KOPT-K1 (cell line): ENCODE results near the gene SLX1A.
"Not testable (repeated sequence)": the region's sequence is repeated elsewhere in the genome, so short reads cannot be mapped to it uniquely, and the experiment has no call there.

Experiments used
- H3K27ac ChIP-seq: fragments of 200-600 bp; sonication (generic); 2 replicates; pipeline ENCODE4 v1.5.1; 2016; ENCODE audit warnings: antibody characterized with exemption, mild to moderate bottlenecking, low read depth, low read length; ENCODE audit not compliant: poor library complexity, severe bottlenecking
- H3K36me3 ChIP-seq: fragments of 200-600 bp; sonication (generic); 2 replicates; pipeline ENCODE4 v1.5.1; 2017; ENCODE audit warnings: antibody characterized with exemption, mild to moderate bottlenecking, low read length, moderate library complexity; ENCODE audit not compliant: insufficient read depth
- H3K9me3 ChIP-seq: fragments of 200-600 bp; sonication (generic); 2 replicates; pipeline ENCODE4 v1.5.1; 2017; ENCODE audit warnings: antibody characterized with exemption, low read length, mild to moderate bottlenecking; ENCODE audit not compliant: insufficient read depth, poor library complexity, severe bottlenecking

Gene SLX1A

DNA sequence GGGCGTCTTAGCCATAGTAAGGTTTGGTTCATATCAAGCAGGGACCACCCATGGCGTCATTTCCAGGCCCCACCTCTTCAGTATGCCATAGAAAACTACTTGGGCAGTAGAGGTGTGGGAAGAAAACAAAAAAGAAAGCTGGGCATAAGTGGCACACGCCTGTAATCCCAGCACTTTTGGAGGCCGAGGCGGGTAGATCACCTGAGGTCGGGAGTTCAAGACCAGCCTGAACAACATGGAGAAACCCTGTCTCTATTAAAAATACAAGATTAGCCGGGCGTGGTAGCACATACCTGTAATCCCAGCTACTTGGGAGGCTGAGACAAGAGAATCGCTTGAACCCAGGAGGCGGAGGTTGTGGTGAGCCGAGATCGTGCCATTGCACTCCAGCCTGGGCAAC is 2.5 kb upstream of the SLX1A start:
- H3K36me3 ChIP-seq, result peaks cover 23% of the 10 kb centered on the region
- H3K9me3 ChIP-seq, H3K27ac ChIP-seq: not testable (repeated sequence)

DNA sequence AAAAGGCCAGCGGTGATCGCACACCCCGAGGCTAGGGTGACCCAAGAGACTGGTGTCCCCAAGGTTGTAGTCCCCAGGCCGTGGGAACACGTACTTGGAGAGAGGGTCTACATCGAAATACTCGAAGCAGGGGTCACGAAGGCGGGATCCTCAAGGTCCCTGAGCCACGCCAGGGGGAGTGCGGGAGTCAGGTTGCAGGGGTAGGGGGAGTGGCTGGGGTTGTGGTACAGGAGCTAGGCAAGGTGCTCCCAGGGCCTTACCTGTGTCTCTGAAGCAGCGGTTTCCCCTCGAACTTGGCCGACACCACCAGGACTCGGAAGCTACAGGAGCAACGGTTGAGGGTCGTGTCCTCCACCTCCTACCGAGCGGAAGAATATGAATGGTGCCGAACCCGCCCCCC is 577 bp upstream of the SLX1A start:
- H3K9me3 ChIP-seq, H3K36me3 ChIP-seq, H3K27ac ChIP-seq: not testable (repeated sequence)

DNA sequence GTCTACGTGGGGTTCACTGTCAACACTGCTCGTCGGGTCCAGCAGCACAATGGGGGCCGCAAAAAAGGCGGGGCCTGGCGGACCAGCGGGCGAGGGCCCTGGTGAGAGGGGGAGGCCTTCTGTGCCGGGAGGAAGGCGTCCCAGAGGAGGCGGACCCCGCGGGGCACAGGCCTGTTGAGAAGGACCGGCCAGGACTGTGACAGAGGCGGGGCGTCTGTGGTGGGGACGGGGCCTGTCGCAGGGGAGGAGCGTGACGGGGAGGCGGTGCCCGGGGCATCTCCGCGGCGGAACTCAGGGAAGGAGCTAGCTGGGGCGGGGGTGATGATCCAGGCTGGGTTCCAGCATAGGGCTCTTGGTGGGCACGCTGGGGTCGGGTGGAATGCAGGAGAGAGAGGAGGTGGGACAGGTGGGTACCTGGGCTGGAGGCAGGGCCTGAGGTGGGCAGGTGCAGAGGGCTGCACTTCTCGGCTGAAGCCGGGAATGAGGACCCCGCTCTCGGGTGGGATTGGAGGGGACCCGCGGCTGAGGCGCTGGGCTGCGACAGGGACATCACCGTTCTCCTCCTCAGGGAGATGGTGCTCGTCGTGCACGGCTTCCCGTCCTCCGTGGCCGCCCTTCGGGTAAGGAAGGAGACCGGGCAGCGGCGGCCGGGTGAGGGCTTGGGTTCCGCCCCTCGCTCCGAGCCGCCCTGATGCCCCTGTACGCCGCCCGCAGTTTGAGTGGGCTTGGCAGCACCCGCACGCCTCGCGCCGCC is 674 bp downstream of the SLX1A start:
- peak overlapping the region; percentile 18 for H3K27ac ChIP-seq
- not testable (repeated sequence) for H3K36me3 ChIP-seq, H3K9me3 ChIP-seq

DNA sequence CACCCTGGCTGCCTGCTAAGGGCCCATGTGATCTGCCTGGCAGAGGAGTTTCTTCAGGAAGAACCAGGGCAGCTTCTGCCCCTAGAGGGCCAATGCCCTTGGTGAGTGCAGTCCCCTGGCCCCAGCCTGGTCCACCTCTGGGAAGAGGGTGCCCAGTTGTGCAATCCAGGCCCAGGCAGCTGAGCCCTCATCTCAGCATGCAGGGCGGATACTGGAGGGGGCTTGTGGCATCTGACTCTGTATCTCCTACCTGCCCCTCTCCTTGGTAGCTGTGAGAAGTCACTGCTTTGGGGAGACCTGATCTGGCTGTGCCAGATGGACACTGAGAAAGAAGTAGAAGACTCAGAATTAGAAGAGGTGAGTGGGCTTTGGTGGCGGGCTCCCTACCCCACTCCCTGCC is 3.3 kb downstream of the SLX1A start:
- not testable (repeated sequence) for H3K36me3 ChIP-seq, H3K9me3 ChIP-seq, H3K27ac ChIP-seq

DNA sequence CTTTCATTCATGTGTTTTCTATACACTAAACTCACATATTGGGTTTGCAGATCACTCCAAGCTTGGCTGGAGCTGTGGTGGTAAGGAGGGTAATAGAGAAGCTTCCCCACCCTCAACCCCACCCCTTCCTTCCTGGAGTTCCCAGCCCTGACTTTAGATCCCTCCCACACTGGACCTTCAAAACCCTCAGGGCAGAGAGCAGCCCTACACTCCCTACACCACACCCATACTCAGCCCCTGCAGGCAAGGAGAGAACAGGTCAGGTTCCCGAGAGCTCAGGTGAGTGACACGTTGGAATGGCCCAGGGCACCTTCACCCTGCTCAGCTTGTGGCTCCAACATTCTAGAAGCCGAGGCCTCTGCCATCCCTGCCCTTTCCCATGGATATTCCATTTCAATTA is 5.4 kb downstream of the SLX1A start, which contains the start of gene SULT1A3:
Gene SULT1A3 (plus strand): TSS at position 207 of the 400 bp plus-strand sequence. CDS start 1,474 bp downstream, outside the sequence.
- H3K36me3 ChIP-seq, H3K27ac ChIP-seq, H3K9me3 ChIP-seq: not testable (repeated sequence)

DNA sequence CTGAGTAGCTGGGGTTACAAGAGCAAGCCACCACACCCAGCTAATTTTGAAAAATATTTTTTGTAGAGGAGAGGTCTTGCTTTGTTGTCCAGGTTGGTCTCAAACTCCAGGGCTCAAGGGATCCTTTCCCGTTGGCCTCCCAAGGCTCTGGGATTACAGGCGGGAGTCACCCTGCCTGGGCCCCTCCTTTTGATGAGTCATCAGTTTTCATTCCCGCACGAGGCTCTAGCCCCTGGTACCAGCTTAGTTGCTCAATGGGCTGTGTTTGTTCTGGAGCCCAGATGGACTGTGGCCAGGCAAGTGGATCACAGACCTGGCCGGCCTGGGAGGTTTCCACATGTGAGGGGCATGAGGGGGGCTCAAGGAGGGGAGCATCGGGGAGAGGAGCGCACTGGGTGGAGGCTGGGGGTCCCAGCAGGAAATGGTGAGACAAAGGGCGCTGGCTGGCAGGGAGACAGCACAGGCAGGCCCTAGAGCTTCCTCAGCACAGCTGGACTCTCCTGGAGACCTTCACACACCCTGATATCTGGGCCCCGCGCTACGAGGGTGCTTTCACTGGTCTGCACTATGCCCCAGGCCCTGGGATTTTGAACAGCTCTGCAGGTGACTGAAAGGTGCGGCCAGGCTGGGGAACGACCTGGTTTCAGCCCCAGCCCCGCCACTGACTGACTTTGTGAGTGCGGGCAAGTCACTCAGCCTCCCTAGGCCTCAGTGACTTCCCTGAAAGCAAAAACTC is 6.1 kb downstream of the SLX1A start:
- not testable (repeated sequence) for H3K9me3 ChIP-seq, H3K36me3 ChIP-seq, H3K27ac ChIP-seq

DNA sequence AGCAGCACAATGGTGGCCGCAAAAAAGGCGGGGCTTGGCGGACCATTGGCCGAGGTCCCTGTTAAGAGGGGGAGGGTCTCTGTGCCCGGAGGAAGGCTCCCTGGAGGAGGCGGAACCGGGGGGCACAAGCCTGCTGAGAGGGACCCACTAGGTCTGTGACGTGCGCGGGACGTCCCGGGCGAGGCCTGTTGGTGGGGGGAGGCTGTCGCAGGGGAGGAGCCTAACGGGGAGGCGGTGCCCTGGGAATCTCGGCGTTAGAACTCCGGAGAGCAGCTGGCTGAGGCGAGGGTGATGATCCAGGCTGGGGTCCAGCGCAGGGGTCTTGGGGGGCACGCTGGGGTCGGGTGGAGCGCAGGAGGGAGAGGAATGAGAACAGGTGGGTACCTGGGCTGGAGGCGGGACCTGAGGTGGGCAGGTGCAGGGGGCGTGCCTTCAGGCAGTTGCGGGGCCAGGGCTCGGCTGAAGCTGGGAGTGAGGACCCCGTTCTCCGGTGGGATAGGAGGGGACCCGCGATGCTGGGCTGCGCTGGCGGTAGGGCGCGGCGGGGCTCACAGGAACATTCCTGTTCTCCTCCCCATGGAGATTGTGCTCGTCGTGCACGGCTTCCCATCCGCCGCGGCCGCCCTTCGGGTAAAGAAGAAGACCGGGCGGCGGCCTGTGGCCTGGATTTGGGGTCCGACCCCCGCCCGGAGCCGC is 12.0 kb downstream of the SLX1A start:
- not testable (repeated sequence) for H3K9me3 ChIP-seq, H3K27ac ChIP-seq, H3K36me3 ChIP-seq

DNA sequence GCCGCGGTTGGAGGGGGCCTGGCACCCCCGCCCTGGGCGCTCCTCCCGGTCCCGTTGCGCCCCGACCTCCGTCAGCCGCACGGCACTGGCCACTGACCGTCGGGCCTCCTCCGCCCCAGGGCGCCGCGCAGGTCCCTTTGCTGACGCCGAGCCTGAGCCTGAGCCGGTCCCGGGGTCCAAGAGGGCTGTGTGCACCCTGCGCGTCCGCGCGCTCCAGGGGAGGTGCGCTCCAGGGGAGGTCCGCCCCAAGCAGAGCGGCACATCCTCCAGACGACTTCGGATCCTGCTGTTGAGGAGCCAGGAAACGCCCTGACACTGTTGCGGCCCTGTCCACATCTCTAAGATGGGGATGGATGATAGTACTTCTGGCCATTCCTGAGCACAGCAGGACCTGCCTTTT is 12.6 kb downstream of the SLX1A start:
- not testable (repeated sequence) for H3K27ac ChIP-seq, H3K36me3 ChIP-seq, H3K9me3 ChIP-seq

DNA sequence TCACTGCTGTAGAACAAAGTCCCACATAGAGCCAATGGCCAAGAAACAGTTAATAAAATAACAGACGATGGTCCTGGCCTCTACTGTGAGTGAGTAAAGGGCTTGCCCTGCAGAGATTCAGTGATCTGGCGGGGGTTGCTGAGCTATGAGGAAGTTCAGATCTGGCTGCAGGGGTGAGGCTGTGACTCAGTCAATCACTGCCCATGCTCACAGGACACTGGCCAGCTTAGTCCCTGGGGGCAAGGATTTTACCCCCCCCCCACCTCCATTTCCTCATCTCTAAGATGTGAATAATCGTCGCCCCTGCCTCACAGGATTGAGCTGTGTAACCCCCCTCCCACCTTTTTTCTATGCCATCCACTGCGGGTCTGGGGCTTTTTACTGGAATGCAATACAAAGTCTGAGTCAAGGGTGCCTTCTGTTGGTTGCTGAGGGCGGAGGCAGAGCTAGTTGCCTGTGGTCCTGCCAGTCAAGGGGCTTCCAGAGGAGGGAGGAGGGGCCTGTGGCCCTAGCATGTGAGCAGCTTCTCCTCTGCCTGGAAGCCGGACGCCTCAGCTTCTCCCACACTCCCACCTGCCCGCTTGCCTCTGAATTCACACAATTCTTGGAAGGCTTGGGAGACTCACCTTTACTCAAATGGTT is 13.5 kb downstream of the SLX1A start:
- H3K27ac ChIP-seq, H3K9me3 ChIP-seq, H3K36me3 ChIP-seq: not testable (repeated sequence)

DNA sequence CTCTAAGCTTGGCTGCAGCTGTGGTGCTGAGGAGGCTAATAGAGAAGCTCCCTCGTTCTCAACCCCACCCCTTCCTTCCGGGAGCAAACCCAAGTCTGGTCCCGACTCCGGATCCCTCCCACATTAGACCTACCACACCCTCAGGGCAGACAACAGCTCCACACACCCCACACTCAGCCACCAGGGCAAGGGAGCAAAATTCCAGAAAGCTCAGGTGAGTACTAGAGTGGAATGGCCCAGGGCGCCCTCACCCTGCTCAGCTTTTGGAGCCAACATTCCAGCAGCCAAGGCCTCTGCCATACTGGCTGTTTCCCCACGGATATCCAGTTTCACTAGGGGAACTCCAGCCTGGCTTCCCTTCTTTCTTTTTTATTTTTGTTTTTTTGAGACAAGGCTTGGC is 15.4 kb downstream of the SLX1A start:
- H3K36me3 ChIP-seq, H3K9me3 ChIP-seq, H3K27ac ChIP-seq: not testable (repeated sequence)

DNA sequence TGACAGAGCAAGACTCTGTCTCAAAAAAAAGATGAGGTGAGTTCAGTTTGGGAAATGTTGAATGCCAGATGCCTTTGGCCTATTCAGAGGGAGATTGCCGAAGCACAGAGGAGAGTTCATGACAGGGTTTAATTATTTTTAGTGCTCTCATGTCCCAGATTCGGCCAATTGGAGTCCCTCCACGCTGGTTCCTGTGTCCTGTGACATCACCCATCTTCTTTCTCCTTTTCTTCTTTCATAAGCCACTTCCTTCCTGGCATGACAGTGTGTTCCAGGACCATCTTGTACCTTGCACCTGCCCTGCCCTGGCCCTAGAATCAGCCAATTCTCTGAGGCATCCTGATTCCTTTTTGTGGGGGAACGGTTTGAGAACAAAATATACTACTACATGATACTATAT is 17.7 kb downstream of the SLX1A start:
- H3K9me3 ChIP-seq, H3K36me3 ChIP-seq, H3K27ac ChIP-seq: not testable (repeated sequence)

DNA sequence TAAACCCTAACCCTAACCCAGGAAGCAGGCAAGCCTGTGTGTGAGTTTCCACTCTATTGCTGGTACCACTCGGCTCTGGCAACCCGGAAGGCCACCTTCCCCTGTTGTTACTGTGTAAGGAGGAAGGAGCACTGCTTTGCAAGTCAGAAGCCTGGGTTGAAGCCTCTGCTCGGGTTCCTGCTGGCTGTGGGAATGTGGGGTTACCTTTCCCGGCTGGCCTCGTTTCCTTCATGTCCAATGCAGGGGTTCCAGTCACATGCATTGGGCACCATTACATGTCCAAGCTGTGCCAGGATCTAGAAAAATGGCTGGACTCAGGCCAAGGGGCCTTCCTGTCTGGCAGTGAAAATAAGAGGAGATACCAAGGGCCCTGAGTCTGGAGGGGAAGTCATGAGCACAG is 23.4 kb downstream of the SLX1A start:
- H3K36me3 ChIP-seq, H3K27ac ChIP-seq, H3K9me3 ChIP-seq: not testable (repeated sequence)
